ENCODE measurements around the gene GAB4.
"Not testable (repeated sequence)": the region's sequence is repeated elsewhere in the genome, so short reads cannot be mapped to it uniquely, and the experiment has no call there.

The GAB4 gene

GRCh38 chr22:17007852-17008731 is at the start of gene GAB4:
Gene GAB4 (minus strand): TSS chr22:17008222. CDS start chr22:17008114, 108 bp downstream.
- in situ Hi-C loops (cut with MboI; ENCODE audit: low sequenced_read_pairs, unreplicated experiment), result no loop called here
- TF ChIP-seq CTCF (IDR thresholded peaks at IDR 0.05; ENCODE audit: borderline replicate concordance, control extremely low read depth, extremely low read depth, insufficient read depth, missing control alignments), result no peak

GRCh38 chr22:17056807-17057206 is 48.8 kb upstream of the GAB4 start:
- in situ Hi-C loops (cut with MboI; ENCODE audit: low sequenced_read_pairs, unreplicated experiment), result loop anchor here (25.0 kb wide), 1 partner anchor 270 kb away; no protein-coding TSS in a partner anchor
- TF ChIP-seq CTCF (IDR thresholded peaks at IDR 0.05; ENCODE audit: borderline replicate concordance, control extremely low read depth, extremely low read depth, insufficient read depth, missing control alignments), result no peak
- DNase-seq (ENCODE audit: low spot score), result no peak

More at GRCh38 chr22:17007852-17008731, at the start of gene GAB4:
- no peak for DNase-seq (ENCODE audit: low spot score)

GRCh38 chr22:17056058-17056457 is 48.0 kb upstream of the GAB4 start:
- no peak for DNase-seq (ENCODE audit: low spot score)
- TF ChIP-seq CTCF (IDR thresholded peaks at IDR 0.05; ENCODE audit: borderline replicate concordance, control extremely low read depth, extremely low read depth, insufficient read depth, missing control alignments), result no peak
- in situ Hi-C loops (cut with MboI; ENCODE audit: low sequenced_read_pairs, unreplicated experiment), result loop anchor here (25.0 kb wide), 1 partner anchor 269 kb away; no protein-coding TSS in a partner anchor

GRCh38 chr22:17047656-17048055 is 39.6 kb upstream of the GAB4 start:
- TF ChIP-seq CTCF (IDR thresholded peaks at IDR 0.05; ENCODE audit: borderline replicate concordance, control extremely low read depth, extremely low read depth, insufficient read depth, missing control alignments), result no peak
- in situ Hi-C loops (cut with MboI; ENCODE audit: low sequenced_read_pairs, unreplicated experiment), result loop anchor here (10.0 kb wide), 1 partner anchor 123 kb away; no protein-coding TSS in a partner anchor
- no peak for DNase-seq (ENCODE audit: low spot score)

GRCh38 chr22:17046566-17047348 is 38.7 kb upstream of the GAB4 start:
- no peak for TF ChIP-seq CTCF (IDR thresholded peaks at IDR 0.05; ENCODE audit: borderline replicate concordance, control extremely low read depth, extremely low read depth, insufficient read depth, missing control alignments)
- no peak for DNase-seq (ENCODE audit: low spot score)
- in situ Hi-C loops (cut with MboI; ENCODE audit: low sequenced_read_pairs, unreplicated experiment), result loop anchor here (10.0 kb wide), 1 partner anchor 122 kb away; no protein-coding TSS in a partner anchor

GRCh38 chr22:17043521-17043920 is 35.5 kb upstream of the GAB4 start:
- in situ Hi-C loops (cut with MboI; ENCODE audit: low sequenced_read_pairs, unreplicated experiment), result loop anchor here (10.0 kb wide), 1 partner anchor 119 kb away; no protein-coding TSS in a partner anchor
- DNase-seq (ENCODE audit: low spot score), result no peak

GRCh38 chr22:17036842-17037711 is 29.1 kb upstream of the GAB4 start:
- in situ Hi-C loops (cut with MboI; ENCODE audit: low sequenced_read_pairs, unreplicated experiment); DNase-seq (ENCODE audit: low spot score): not testable (repeated sequence)

More at GRCh38 chr22:17043521-17043920, 35.5 kb upstream of the GAB4 start:
- TF ChIP-seq CTCF (IDR thresholded peaks at IDR 0.05; ENCODE audit: borderline replicate concordance, control extremely low read depth, extremely low read depth, insufficient read depth, missing control alignments), result no peak

GRCh38 chr22:17035976-17036841 is 28.2 kb upstream of the GAB4 start:
- peak; percentile 43 for DNase-seq (ENCODE audit: low spot score)
- in situ Hi-C loops (cut with MboI; ENCODE audit: low sequenced_read_pairs, unreplicated experiment), result not testable (repeated sequence)

Data from GM13976 (cell line).